ENCODE data around the gene CIT. TPM values are rescaled to one million over a fixed set of nuclear protein-coding genes. Genes with fewer than 3 reads are reported as not detected.
A peak's percentile ranks its signal among the peaks of the same experiment; 100 is the strongest.

Gene CIT
- total RNA-seq, 2 experiments from 2014 or later, result 1.3 to 1.9 TPM

- Histone ChIP-seq H3K36me3 (ENCODE audit: insufficient read depth, low read length) (peaks cover 34% of the 10 kb centered on the region), H3K27me3 (ENCODE audit: control insufficient read depth in 1 of 2, insufficient read depth in 2 of 2, low read length in 2 of 2) (no peaks in the 10 kb centered on the region), H3K4me3 (ENCODE audit: low read length) (no peak overlapping the region), H3K27ac (ENCODE audit: low read depth in 1 of 2, low read length in 2 of 2) (no peak overlapping the region), H3K9me3 (ENCODE audit: control insufficient read depth in 1 of 2, insufficient read depth in 1 of 2, low read length in 2 of 2) (no peaks in the 10 kb centered on the region), H3K4me1 (ENCODE audit: insufficient read depth, low read length) (peaks cover 11% of the 10 kb centered on the region)
- ChIA-PET POLR2A (no interaction called here), CTCF (no interaction called here)
- no peak for ATAC-seq (ENCODE audit: poor library complexity)
- no peaks in the 10 kb centered on the region for H3K9me3 Mint-ChIP-seq
- H3K27ac Mint-ChIP-seq, result no peak overlapping the region
- intact Hi-C loops (cut with DNase I, micrococcal nuclease), result no loop called here
- H3K4me1 Mint-ChIP-seq (ENCODE audit: low read depth), result peaks cover 9% of the 10 kb centered on the region
- no peak for TF ChIP-seq CTCF (IDR thresholded peaks at IDR 0.05)
- H3K27me3 Mint-ChIP-seq, result no peaks in the 10 kb centered on the region
- peaks cover 31% of the 10 kb centered on the region for H3K36me3 Mint-ChIP-seq (ENCODE audit: low read depth)
- DNase-seq, result no peak
- H3K4me3 Mint-ChIP-seq, result no peak overlapping the region
Observed at GRCh38 chr12:119683816-119684215, 193.3 kb downstream of the CIT start.

- ChIA-PET CTCF (no interaction called here), POLR2A (no interaction called here)
- intact Hi-C loops (cut with DNase I, micrococcal nuclease), result no loop called here
- Mint-ChIP-seq H3K27ac (no peak overlapping the region), H3K9me3 (no peaks in the 10 kb centered on the region), H3K36me3 (ENCODE audit: low read depth) (peaks cover 35% of the 10 kb centered on the region), H3K4me1 (ENCODE audit: low read depth) (peaks cover 9% of the 10 kb centered on the region), H3K27me3 (no peaks in the 10 kb centered on the region), H3K4me3 (no peak overlapping the region)
- Histone ChIP-seq H3K4me1 (ENCODE audit: insufficient read depth, low read length) (peaks cover 11% of the 10 kb centered on the region), H3K4me3 (ENCODE audit: low read length) (no peak overlapping the region), H3K27ac (ENCODE audit: low read depth in 1 of 2, low read length in 2 of 2) (no peak overlapping the region), H3K9me3 (ENCODE audit: control insufficient read depth in 1 of 2, insufficient read depth in 1 of 2, low read length in 2 of 2) (no peaks in the 10 kb centered on the region), H3K27me3 (ENCODE audit: control insufficient read depth in 1 of 2, insufficient read depth in 2 of 2, low read length in 2 of 2) (no peaks in the 10 kb centered on the region), H3K36me3 (ENCODE audit: insufficient read depth, low read length) (peaks cover 38% of the 10 kb centered on the region)
- DNase-seq, result no peak
- no peak for TF ChIP-seq CTCF (IDR thresholded peaks at IDR 0.05)
- no peak for ATAC-seq (ENCODE audit: poor library complexity)
Observed at GRCh38 chr12:119683413-119683812, 193.7 kb downstream of the CIT start.

- Mint-ChIP-seq H3K9me3 (no peaks in the 10 kb centered on the region), H3K4me3 (no peak overlapping the region), H3K27me3 (no peaks in the 10 kb centered on the region), H3K27ac (peak overlapping the region; percentile 66), H3K36me3 (ENCODE audit: low read depth) (peaks cover 42% of the 10 kb centered on the region), H3K4me1 (ENCODE audit: low read depth) (peaks cover 9% of the 10 kb centered on the region)
- H3K27me3 ChIP-seq (ENCODE audit: control insufficient read depth in 1 of 2, insufficient read depth in 2 of 2, low read length in 2 of 2), result no peaks in the 10 kb centered on the region
- no peak for TF ChIP-seq CTCF (IDR thresholded peaks at IDR 0.05)
- intact Hi-C loops (cut with DNase I, micrococcal nuclease), result no loop called here
- ATAC-seq (ENCODE audit: poor library complexity) (no peak), DNase-seq (no peak)
- no peaks in the 10 kb centered on the region for H3K9me3 ChIP-seq (ENCODE audit: control insufficient read depth in 1 of 2, insufficient read depth in 1 of 2, low read length in 2 of 2)
- H3K4me1 ChIP-seq (ENCODE audit: insufficient read depth, low read length), result peaks cover 11% of the 10 kb centered on the region
- ChIA-PET POLR2A (no interaction called here), CTCF (interaction anchor here (1.1 kb wide), 1 partner anchor 28 kb away, joined by 3 read pairs; no protein-coding TSS in a partner anchor)
- no peak overlapping the region for H3K4me3 ChIP-seq (ENCODE audit: low read length)
- no peak overlapping the region for H3K27ac ChIP-seq (ENCODE audit: low read depth in 1 of 2, low read length in 2 of 2)
- peaks cover 44% of the 10 kb centered on the region for H3K36me3 ChIP-seq (ENCODE audit: insufficient read depth, low read length)
Observed at GRCh38 chr12:119682639-119683252, 194.4 kb downstream of the CIT start.

All from CD4-positive, alpha-beta T cell (primary cell).